Stomach (tissue), 9 donors: ENCODE data around the gene SMIM31. TPM values are rescaled to one million over a fixed set of nuclear protein-coding genes. Genes with fewer than 3 reads are reported as not detected.

Experiments used
- DNase-seq, 2 donors: peaks; one replicate each; pipeline versions ENCODE4 v3.0.0 to v3.0.0-alpha.2; 2013 to 2019
- H3K27ac ChIP-seq, 5 donors: fragments of 200-600 bp in 4 of 5; sonication (generic) in 4 of 5; one replicate each; pipeline ENCODE4 v1.5.1; 2013 to 2019; ENCODE audit warnings: mild to moderate bottlenecking in 1 of 5, moderate library complexity in 1 of 5
- H3K27me3 ChIP-seq, 3 donors: fragments of 200-600 bp; sonication (generic); one replicate each; pipeline ENCODE4 v1.5.1; 2017 to 2019; ENCODE audit warnings: mixed run types in 1 of 3
- H3K36me3 ChIP-seq, 4 donors: fragments of 200-600 bp; sonication (generic); 1 replicate in 3 of 4; 2 replicates in 1 of 4; pipeline ENCODE4 v1.5.1; 2016 to 2019
- H3K4me1 ChIP-seq, 4 donors: fragments of 200-600 bp; sonication (generic); one replicate each; pipeline ENCODE4 v1.5.1; 2016 to 2019
- H3K4me3 ChIP-seq, 4 donors: fragments of 200-600 bp; sonication (generic) in 3 of 4; one replicate each; pipeline ENCODE4 v1.5.1; 2016 to 2019; ENCODE audit warnings: mild to moderate bottlenecking in 1 of 4
- H3K9me3 ChIP-seq, 4 donors: fragments of 200-600 bp; sonication (generic); one replicate each; pipeline ENCODE4 v1.5.1; 2016 to 2019
- CTCF ChIP-seq, 7 experiments: fragments of 450-650 bp in 4 of 7; fragments of 200-600 bp in 3 of 7; sonication (generic) in 3 of 7; IDR thresholded peaks; one replicate each; pipeline ENCODE4 v1.5.1; 2016 to 2019; ENCODE audit warnings: antibody characterized with exemption in 7 of 7, control low read depth in 2 of 7, mild to moderate bottlenecking in 1 of 7
- EP300 ChIP-seq: sonication (generic); formaldehyde crosslinking; IDR thresholded peaks from one replicate; pipeline ENCODE4 v1.6.1; 2017; ENCODE audit warnings: antibody characterized with exemption
- POLR2A ChIP-seq, 4 donors: fragments of 450-650 bp; IDR thresholded peaks; one replicate each; pipeline ENCODE4 v1.6.1; 2016; ENCODE audit warnings: antibody characterized with exemption in 4 of 4, control low read depth in 2 of 4, mild to moderate bottlenecking in 1 of 4, moderate library complexity in 1 of 4
- POLR2AphosphoS5 ChIP-seq, 3 donors: sonication (generic); formaldehyde crosslinking; IDR thresholded peaks; one replicate each; pipeline ENCODE4 v1.6.1; 2016; ENCODE audit warnings: antibody characterized with exemption in 3 of 3
- WGBS, 5 donors: extraction: QIAGEN DNeasy Blood & Tissue Kit in 3 of 5; methylation state at CpG; one replicate each; pipeline versions ENCODE4 v1.1.5 to v1.1.7; 2013 to 2018; 5-methylcytosine and 5-hydroxymethylcytosine counted together
- intact Hi-C: fragments of 100-400 bp; cut with DNase I; formaldehyde crosslinking; loops from one replicate; pipeline ENCODE4 v1.15.1; 2023; ENCODE audit warnings: low total_unique reads
- polyA plus RNA-seq, 3 donors: library from polyadenylated mRNA; stranded (reverse); fragments of 200-250 nt; gene quantifications; one replicate each; pipeline ENCODE4 v1.2.3, GENCODE V29; 2013
- small RNA-seq, 4 donors: library from RNA; depleted of rRNA; stranded (forward); fragments of <200 nt; gene quantifications; one replicate each; pipeline ENCODE3, GENCODE V24; 2016
- total RNA-seq, 5 donors: library from RNA; depleted of rRNA; stranded (reverse); fragments of >200 nt; gene quantifications; one replicate each; pipeline versions ENCODE4 v1.1.0 to v1.2.3, GENCODE V29; 2014 to 2016
- donor health status: healthy with polysubstance abuse.
- donor health status: Bipolar disorder and iron deficiency.
- donor health status: healthy.

The SMIM31 gene
- total and polyA plus RNA-seq, 8 donors, result 0.70 to 21.7 (median 1.2) TPM; not detected in 4

- Histone ChIP-seq H3K27ac (no peak overlapping the region), H3K36me3 (no peaks in the 10 kb centered on the region), H3K27me3 (no peaks in the 10 kb centered on the region), H3K4me3 (no peak overlapping the region), H3K4me1 (no peaks in the 10 kb centered on the region), H3K9me3 (no peaks in the 10 kb centered on the region)
- no peak for DNase-seq
- WGBS, 5 donors, result 53 to 68% (median 56%) methylated on average over 3 of the region's 3 CpGs
- intact Hi-C loops, result no loop called here
- TF ChIP-seq POLR2A (IDR thresholded peaks at IDR 0.05) (no peak), CTCF (IDR thresholded peaks at IDR 0.05) (no peak), EP300 (no peak), POLR2AphosphoS5 (IDR thresholded peaks at IDR 0.05) (no peak)
Observed at GRCh38 chr4:164847016-164847415, 93.1 kb downstream of the SMIM31 start.

GRCh38 chr4:164847967-164848649, 94.2 kb downstream of the SMIM31 start:
- Histone ChIP-seq H3K4me3 (no peak overlapping the region), H3K4me1 (no peaks in the 10 kb centered on the region), H3K27me3 (no peaks in the 10 kb centered on the region), H3K9me3 (no peaks in the 10 kb centered on the region), H3K27ac (no peak overlapping the region), H3K36me3 (no peaks in the 10 kb centered on the region)
- TF ChIP-seq POLR2AphosphoS5 (IDR thresholded peaks at IDR 0.05), result no peak
- no peak for TF ChIP-seq EP300
- TF ChIP-seq POLR2A (IDR thresholded peaks at IDR 0.05), result no peak
- TF ChIP-seq CTCF (IDR thresholded peaks at IDR 0.05), result no peak
- intact Hi-C loops, result no loop called here
- no peak for DNase-seq
- WGBS, 5 donors, result 41 to 72% (median 64%) methylated on average over 2 of the region's 2 CpGs

Small RNA genes lying within 50 kb of the gene (small RNA-seq; reads per million reads assigned to genes)
- 0 reads per million in 4 donors for gene RNU6-668P

Other genes starting within 250 kb of the SMIM31 start
- under 1 TPM in 1 of 5 donors, not detected in 4; 0.18 TPM for gene APELA, start 123.0 kb downstream of the SMIM31 start, total RNA-seq
- gene APELA, start 123.0 kb downstream of the SMIM31 start, polyA plus RNA-seq, result under 1 TPM in 1 of 3 donors, not detected in 2; 0.13 TPM
- 1 to 10 TPM in 1 of 5 donors, under 1 TPM in 1, not detected in 3; 0.73 to 3.6 TPM for gene TRIM61, start 223.5 kb downstream of the SMIM31 start, total RNA-seq
- gene TRIM61, start 223.5 kb downstream of the SMIM31 start, polyA plus RNA-seq, result under 1 TPM; 0.25 to 0.61 (median 0.50) TPM